Measurements from ENCODE around the gene NTRK1.

Gene NTRK1

DNA sequence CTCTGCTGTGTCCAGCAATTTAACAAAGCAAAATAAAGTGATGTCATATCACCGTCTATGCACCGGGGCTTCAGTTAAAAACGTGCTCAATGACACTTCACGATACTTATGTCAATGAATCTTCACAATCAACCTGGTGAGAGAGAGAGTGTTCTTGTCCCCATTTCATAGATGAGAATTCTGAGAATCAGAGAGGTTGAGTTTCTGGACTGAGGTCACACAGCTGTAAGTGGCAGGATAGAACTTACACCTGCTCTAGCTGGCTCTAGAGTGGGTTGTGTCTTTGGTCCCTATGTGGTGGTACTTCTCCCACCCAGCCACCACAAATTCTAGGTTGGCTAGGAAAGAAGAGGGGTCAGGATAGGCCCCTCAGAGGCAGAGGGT, 5.2 kb downstream of the NTRK1 start:
- ChIA-PET CTCF (no interaction called here), POLR2A (no interaction called here)
- no peak for DNase-seq (ENCODE audit: extremely low spot score)
- TF ChIP-seq FOXM1 (IDR thresholded peaks at IDR 0.05; ENCODE audit: borderline replicate concordance) (no peak; the same call in 1 of the 2 replicates), NFRKB (IDR thresholded peaks at IDR 0.05) (no peak), ARNT (IDR thresholded peaks at IDR 0.05) (no peak), LEF1 (IDR thresholded peaks at IDR 0.05; ENCODE audit: borderline replicate concordance) (no peak), TARDBP (IDR thresholded peaks at IDR 0.05) (no peak), SP1 (IDR thresholded peaks at IDR 0.05) (no peak), ELF4 (IDR thresholded peaks at IDR 0.05) (no peak), SUZ12 (IDR thresholded peaks at IDR 0.05) (no peak), L3MBTL2 (conservative IDR thresholded peaks at IDR 0.05) (no peak), FOXK2 (IDR thresholded peaks at IDR 0.05) (no peak), BHLHE40 (IDR thresholded peaks at IDR 0.05; ENCODE audit: borderline replicate concordance) (no peak), HDGF (IDR thresholded peaks at IDR 0.05; ENCODE audit: borderline replicate concordance) (no peak)
- TF ChIP-seq, protein P1, sequence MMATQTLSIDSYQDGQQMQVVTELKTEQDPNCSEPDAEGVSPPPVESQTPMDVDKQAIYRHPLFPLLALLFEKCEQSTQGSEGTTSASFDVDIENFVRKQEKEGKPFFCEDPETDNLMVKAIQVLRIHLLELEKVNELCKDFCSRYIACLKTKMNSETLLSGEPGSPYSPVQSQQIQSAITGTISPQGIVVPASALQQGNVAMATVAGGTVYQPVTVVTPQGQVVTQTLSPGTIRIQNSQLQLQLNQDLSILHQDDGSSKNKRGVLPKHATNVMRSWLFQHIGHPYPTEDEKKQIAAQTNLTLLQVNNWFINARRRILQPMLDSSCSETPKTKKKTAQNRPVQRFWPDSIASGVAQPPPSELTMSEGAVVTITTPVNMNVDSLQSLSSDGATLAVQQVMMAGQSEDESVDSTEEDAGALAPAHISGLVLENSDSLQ (IDR thresholded peaks at IDR 0.05): no peak

DNA sequence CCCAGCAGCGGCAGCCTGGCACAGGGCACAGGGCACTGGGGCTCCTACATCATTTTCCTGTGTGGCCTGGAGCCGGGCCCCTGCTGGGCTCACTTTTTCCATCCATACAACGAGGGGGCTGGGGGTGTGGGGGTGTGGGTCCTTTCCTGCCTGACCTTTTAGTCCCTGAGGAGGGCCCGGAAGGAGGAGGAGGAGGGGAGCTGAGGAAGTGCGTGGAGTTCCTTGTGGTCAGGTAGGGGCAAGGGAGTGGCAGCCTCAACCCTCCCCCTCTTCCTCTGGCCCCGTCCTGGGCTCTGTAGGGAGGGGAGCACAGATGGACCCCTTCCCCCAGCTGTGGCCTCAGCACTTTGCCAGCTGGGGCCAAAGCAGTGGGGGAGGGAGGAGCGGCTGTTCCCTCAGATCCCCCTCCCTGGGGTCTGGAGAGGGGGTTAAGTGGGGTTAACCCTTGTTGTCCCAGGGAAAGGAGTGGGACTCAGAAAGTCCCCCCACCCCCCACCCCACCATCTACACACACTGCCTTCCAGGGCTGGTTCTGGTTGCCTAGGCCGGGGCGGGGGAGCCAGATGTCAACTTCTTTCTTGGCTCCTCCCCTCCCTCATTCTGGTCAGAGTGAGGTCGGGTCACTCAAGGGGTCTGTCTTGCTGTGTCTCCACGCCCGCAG, 5.7 kb downstream of the NTRK1 start:
- TF ChIP-seq FOXK2 (IDR thresholded peaks at IDR 0.05) (no peak), LEF1 (IDR thresholded peaks at IDR 0.05; ENCODE audit: borderline replicate concordance) (no peak), HDGF (IDR thresholded peaks at IDR 0.05; ENCODE audit: borderline replicate concordance) (no peak), TARDBP (IDR thresholded peaks at IDR 0.05) (no peak), ZNF384 (IDR thresholded peaks at IDR 0.05) (no peak), ELF4 (IDR thresholded peaks at IDR 0.05) (no peak), FOXA1 (IDR thresholded peaks at IDR 0.05) (no peak), BHLHE40 (IDR thresholded peaks at IDR 0.05; ENCODE audit: borderline replicate concordance) (no peak), ARNT (IDR thresholded peaks at IDR 0.05) (no peak), SP1 (IDR thresholded peaks at IDR 0.05) (no peak), NFRKB (IDR thresholded peaks at IDR 0.05) (no peak), SUZ12 (IDR thresholded peaks at IDR 0.05) (no peak), FOXM1 (IDR thresholded peaks at IDR 0.05; ENCODE audit: borderline replicate concordance) (no peak), L3MBTL2 (conservative IDR thresholded peaks at IDR 0.05) (no peak), CTBP1 (IDR thresholded peaks at IDR 0.05; ENCODE audit: borderline replicate concordance) (no peak)
- TF ChIP-seq, protein P1 (IDR thresholded peaks at IDR 0.05): no peak
- POLR2A ChIA-PET: no interaction called here
- DNase-seq (ENCODE audit: extremely low spot score): no peak
- CTCF ChIA-PET: no interaction called here

DNA sequence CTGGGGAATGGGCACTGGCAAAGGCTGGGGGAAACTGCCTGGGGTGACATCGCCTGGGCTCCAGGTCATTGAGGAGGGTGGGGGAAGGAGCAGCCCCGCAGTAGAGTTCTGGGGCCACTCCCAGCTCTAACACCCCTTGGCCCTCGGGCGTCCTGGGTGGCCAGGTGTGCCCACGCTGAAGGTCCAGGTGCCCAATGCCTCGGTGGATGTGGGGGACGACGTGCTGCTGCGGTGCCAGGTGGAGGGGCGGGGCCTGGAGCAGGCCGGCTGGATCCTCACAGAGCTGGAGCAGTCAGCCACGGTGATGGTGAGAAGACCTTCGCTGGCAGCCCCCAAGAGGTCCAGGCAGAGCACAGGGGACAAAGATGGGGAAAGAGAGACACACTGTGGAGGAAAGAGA, 7.7 kb downstream of the NTRK1 start:
- ChIA-PET POLR2A (no interaction called here), CTCF (interaction anchor here (0.5 kb wide), 1 partner anchor 10 kb away, joined by 3 read pairs; no protein-coding TSS in a partner anchor)
- DNase-seq (ENCODE audit: extremely low spot score): no peak
- TF ChIP-seq BHLHE40 (IDR thresholded peaks at IDR 0.05; ENCODE audit: borderline replicate concordance): no peak
- TF ChIP-seq FOXA1 (IDR thresholded peaks at IDR 0.05): no peak
- TF ChIP-seq SUZ12 (IDR thresholded peaks at IDR 0.05): no peak
- TF ChIP-seq FOXK2 (IDR thresholded peaks at IDR 0.05): no peak
- TF ChIP-seq, protein P1 (IDR thresholded peaks at IDR 0.05): no peak
- no peak for TF ChIP-seq CTBP1 (IDR thresholded peaks at IDR 0.05; ENCODE audit: borderline replicate concordance)
- no peak for TF ChIP-seq ELF4 (IDR thresholded peaks at IDR 0.05)

DNA sequence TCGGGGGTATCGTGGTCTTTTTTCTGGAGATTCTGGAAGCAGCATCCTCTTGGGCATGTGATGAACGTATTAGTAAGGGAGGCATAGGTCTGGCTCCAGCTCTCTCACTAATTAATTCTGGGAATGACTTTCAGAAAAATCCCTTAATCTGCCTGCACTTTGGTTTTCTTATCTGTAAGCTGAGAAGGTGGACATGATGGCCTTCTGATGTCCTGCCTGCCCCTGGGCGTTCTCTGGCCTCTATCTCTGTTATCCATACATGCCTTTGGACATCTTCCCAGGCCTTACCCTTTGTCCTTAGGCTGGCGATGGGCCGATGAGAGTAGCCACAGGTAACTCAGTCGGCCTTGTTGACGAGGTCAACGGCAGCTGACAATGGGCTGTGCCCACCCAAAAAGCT, 8.8 kb downstream of the NTRK1 start:
- ChIA-PET CTCF (interaction anchor here (0.7 to 1.6 kb wide), 3 partner anchors 10 to 180 kb away, joined by 3 to 4 read pairs (median 4); no protein-coding TSS in a partner anchor), POLR2A (interaction anchor here (2.1 kb wide), 1 partner anchor 141 kb away, joined by 8 read pairs; the partner anchor contains the start of genes ISG20L2 and METTL25B)
- DNase-seq (ENCODE audit: extremely low spot score): no peak
- TF ChIP-seq FOXA1 (IDR thresholded peaks at IDR 0.05) (no peak), FOXK2 (IDR thresholded peaks at IDR 0.05) (no peak), FOXM1 (IDR thresholded peaks at IDR 0.05; ENCODE audit: borderline replicate concordance) (no peak), ARNT (IDR thresholded peaks at IDR 0.05) (no peak), BHLHE40 (IDR thresholded peaks at IDR 0.05; ENCODE audit: borderline replicate concordance) (no peak), NFRKB (IDR thresholded peaks at IDR 0.05) (no peak), ELF4 (IDR thresholded peaks at IDR 0.05) (no peak), SUZ12 (IDR thresholded peaks at IDR 0.05) (no peak), LEF1 (IDR thresholded peaks at IDR 0.05; ENCODE audit: borderline replicate concordance) (no peak), L3MBTL2 (conservative IDR thresholded peaks at IDR 0.05) (no peak), ZNF384 (IDR thresholded peaks at IDR 0.05) (no peak), SP1 (IDR thresholded peaks at IDR 0.05) (no peak), CTBP1 (IDR thresholded peaks at IDR 0.05; ENCODE audit: borderline replicate concordance) (no peak), HDGF (IDR thresholded peaks at IDR 0.05; ENCODE audit: borderline replicate concordance) (no peak)
- TF ChIP-seq, protein P1 (IDR thresholded peaks at IDR 0.05): no peak

DNA sequence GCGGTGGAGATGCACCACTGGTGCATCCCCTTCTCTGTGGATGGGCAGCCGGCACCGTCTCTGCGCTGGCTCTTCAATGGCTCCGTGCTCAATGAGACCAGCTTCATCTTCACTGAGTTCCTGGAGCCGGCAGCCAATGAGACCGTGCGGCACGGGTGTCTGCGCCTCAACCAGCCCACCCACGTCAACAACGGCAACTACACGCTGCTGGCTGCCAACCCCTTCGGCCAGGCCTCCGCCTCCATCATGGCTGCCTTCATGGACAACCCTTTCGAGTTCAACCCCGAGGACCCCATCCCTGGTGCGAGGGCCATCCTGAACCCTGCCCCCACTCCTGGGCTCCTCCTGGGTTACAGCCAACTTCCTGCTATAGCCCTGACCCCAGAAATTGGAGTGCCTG, 13.0 kb downstream of the NTRK1 start:
- no peak for TF ChIP-seq HDGF (IDR thresholded peaks at IDR 0.05; ENCODE audit: borderline replicate concordance)
- ChIA-PET POLR2A (interaction anchor here (1.4 kb wide), 1 partner anchor 13 kb away, joined by 4 read pairs; the partner anchor contains the start of gene NTRK1), CTCF (interaction anchor here (1.2 kb wide), 1 partner anchor 184 kb away, joined by 3 read pairs; no protein-coding TSS in a partner anchor)
- no peak for DNase-seq (ENCODE audit: extremely low spot score)
